CD4-positive, alpha-beta T cell treated with Interleukin-6 at 100 ng/mL for 8 hours (primary cell): ENCODE measurements around the gene SLC40A1.

ENCODE experiments used
- DNase-seq: peaks from one replicate; pipeline ENCODE4 v3.0.0-alpha.2; 2020; ENCODE audit warnings: mixed read lengths, low spot score

Gene SLC40A1

GRCh38 chr2:189599245-189599644 is 18.7 kb upstream of the SLC40A1 start:
- DNase-seq: no peak

DNA sequence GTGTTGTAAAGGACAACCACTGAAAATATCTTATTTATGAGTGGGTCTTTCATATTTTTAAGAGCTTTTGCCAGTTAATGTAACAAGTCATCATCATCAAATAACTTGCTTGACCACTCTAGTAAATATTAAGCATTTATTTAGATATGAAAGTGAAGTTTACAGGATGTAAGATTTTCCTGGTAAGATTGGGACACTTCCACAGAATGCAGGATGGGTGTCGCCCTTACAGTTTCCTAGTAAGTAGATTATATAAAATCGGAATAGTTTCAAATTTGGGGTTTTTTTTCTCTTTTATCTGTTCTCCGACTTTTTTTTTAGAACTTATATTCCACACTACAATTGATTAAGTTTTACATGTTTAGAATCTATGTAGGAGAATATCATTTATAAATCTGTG is 14.8 kb upstream of the SLC40A1 start:
- DNase-seq: no peak

DNA sequence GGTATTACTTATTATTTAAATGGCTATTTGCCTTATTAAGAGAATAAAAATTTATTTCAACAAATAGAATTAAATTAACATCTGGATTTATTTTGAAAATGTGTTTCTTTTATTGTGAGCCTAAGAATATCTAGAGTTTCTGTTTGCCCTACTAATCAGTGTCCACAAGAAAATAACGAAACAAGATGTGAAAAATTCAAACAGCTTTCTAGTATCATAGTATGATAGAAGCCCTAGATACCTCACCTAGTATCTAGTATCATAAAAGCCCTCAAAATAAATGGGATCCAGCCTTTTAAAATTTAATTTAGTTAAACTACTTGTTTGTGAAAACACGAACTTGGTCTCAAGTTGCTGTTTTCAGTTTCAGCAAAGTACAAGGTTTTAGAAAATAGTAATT is 13.7 kb upstream of the SLC40A1 start:
- DNase-seq: no peak

DNA sequence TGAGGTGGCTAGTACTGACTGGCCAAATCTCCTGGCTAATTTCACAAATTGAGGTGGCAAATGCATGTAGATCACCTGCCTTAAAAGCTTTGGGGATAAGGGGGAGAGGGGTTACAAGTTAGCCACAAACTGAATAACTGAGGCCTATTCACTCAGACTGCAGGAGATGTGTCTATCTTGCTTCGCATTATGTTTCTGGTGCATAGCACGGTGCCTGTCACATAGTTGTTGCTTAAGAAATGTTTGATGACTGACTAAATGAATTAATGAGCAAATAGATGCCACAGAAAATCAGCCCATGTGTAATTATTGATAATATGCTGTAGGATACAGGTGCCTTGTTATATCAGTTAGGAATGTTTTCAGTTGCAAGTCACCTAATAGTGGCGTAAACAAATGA is 12.5 kb upstream of the SLC40A1 start:
- no peak for DNase-seq

DNA sequence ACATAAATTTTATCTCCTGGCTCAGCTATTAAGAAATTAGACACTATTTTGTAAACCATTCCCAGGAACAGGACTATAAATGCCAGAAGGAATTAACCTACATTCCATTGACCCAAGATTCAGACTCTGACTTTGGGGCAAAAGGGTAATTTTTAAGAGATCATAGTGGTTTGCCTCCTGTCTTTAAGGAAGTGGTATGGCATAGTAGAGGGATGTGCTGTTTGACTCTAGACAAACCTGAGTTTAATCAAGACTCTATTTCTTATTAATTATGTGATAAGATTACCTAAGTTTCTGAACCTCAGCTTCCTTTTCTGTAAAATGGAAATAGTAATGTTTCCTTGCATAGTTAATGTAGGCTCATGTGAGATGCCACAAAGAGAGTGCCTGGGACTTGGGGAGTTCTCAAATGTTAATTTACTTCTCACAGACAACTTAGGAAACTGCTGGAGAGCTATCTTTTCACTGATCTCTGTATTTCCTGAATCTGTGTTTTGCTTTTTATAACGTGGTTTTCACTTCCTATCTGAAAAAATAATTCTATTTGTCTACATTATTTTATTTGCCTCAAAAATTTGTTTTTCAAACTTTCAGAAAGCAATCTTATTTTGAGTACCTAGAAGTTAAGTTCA is 11.9 kb upstream of the SLC40A1 start:
- no peak for DNase-seq

DNA sequence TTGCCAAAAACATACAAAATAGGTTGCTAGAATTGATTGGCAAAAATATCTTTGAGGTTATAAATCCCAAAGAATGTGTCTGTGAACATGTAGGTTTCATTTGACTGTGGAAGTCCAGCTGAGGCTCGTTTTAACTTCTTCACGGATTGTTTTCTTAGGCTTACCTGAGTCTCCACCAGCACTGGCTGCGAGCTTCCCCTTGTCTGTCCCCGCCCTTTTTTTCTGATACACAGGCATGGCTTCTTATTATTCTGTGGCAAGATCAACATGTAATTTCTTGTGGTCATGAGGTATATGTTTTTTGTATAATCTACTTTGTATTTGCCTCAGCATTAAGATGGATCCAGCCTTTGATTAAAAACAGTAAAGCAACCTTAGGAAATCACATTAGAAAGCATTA is 7.2 kb upstream of the SLC40A1 start:
- no peak for DNase-seq

GRCh38 chr2:189585226-189585756 is 4.7 kb upstream of the SLC40A1 start:
- DNase-seq: no peak

- DNase-seq: no peak
Measured at GRCh38 chr2:189584686-189585085, 4.1 kb upstream of the SLC40A1 start.

GRCh38 chr2:189583227-189584198 is 2.9 kb upstream of the SLC40A1 start:
- no peak for DNase-seq

DNA sequence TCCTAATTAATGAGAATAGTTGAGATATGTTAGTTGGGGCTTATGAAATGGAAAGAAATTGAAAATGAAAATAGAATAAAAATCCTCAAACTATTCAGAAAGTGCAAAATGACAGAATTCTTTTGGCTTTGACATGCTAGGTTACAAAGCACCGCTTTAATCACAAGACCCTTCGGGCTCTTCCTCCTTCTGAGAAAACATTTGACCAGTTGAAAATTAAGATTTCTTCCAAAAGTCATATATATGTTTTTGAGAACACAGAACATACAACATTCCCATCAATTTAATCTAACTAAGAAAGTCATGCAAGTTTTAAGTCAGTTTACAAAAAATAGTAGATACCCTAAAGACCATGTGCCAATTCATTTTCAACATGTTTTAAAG is 2.2 kb upstream of the SLC40A1 start:
- no peak for DNase-seq

- DNase-seq: no peak
Measured at GRCh38 chr2:189582140-189582808, 1.7 kb upstream of the SLC40A1 start.

- DNase-seq: peak; percentile 15
Measured at GRCh38 chr2:189581354-189582139, 961 bp upstream of the SLC40A1 start.

- DNase-seq: peak; percentile 18
Measured at GRCh38 chr2:189580241-189580651, 340 bp downstream of the SLC40A1 start.

GRCh38 chr2:189579585-189580186 is 900 bp downstream of the SLC40A1 start:
- DNase-seq: no peak

- no peak for DNase-seq
Measured at GRCh38 chr2:189578272-189578950, 2.2 kb downstream of the SLC40A1 start.

GRCh38 chr2:189577121-189577520 is 3.5 kb downstream of the SLC40A1 start:
- DNase-seq: no peak

DNA sequence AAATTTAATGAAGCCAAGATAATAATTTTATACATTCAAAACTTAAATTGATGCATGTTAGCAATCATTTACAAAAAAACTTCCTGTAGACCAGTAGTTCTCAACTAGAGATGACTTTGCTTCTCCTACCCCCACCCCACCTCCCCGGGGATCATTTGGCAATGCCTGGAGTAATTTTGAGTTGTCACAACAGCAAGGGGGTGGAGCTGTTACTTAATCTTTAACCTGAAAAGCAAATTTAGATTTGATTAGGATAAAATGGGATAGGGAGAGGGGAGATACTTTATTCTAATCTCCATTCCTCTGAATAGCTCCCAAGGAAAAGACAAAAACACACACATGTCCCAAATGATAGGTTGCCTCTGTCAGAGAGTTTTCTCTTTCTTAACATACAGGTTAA is 4.2 kb downstream of the SLC40A1 start:
- DNase-seq: no peak

GRCh38 chr2:189574793-189575475 is 5.7 kb downstream of the SLC40A1 start:
- DNase-seq: no peak

- no peak for DNase-seq
Measured at GRCh38 chr2:189570570-189571031, 10.0 kb downstream of the SLC40A1 start.

DNA sequence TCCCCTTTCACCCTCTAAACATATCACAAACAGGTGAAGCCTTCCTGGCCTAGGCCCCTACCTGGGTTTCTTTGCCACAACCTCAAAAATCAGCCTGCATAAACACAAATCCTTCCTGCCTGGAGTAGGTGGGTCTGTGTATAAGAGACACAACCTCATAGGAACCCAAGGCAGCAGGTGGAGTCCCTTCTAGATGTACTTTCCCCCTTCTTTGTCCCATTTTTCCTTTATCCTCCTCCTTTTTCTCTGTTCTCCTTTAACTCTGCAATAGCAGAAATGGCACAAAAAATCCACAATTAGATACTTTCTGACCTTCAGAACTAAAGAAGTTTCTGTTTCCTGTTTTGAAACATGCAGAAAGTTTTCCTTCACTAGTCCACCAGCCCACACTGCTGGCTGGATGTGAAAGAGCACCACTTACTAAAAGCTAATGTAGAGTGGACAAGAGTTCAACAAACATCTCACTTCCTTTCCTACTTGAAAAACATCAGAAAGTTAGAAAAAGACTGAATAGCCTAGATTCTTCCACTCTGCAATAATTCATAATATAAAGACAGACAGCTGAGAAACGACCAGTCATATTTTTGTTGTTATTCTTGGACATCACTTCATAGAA is 11.2 kb downstream of the SLC40A1 start:
- no peak for DNase-seq
